ENCODE data around the gene GDF15. TPM values are rescaled to one million over a fixed set of nuclear protein-coding genes. Genes with fewer than 3 reads are reported as not detected.

GDF15 gene
- total RNA-seq, 1 experiment from 2014 or later = 27.3 TPM

DNA sequence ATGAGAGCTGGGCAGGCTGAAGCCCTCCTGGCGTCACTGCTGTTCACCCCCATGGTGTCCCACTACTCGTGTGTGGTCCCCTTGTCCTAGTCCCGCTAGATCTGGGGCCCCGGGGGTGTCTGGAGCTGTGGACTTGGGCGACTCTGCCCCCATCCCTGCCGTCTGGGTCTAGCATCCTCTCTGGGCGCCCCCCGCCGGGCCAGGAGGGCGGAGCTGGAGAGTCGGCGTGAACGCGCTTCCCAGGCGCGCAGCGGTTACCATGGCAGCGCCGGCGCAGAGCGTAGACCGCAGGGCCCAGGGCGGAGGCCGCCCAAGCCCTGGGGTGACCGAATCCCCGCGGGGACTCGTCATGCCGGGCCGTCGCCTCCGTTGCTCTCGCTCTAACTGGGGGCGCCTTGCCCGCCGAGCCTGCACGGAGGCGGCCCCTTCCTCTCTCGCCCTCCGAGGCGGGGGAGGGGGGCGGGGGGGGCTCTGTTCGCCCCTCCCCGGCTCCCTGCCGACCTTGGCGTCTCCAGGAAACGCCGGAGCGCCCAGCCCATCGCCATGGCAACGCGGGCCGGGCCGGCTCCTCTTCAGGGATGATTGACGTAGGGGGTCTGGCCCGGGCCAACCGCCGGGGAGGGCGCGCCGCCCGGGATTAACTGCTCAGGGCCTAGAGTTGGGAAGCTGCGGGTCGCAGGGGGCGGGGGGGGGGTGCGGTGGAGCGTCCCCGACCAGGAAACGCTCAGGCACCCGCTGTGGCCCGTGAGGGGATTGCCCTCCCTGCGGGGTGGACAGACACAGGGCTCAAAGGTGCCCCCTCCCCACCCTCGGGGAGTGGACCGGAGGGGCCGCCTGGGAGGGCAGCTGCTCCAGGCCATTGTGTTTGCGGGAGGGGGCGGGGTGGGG, 43.1 kb downstream of the GDF15 start (continued):
- TF ChIP-seq, protein P1, sequence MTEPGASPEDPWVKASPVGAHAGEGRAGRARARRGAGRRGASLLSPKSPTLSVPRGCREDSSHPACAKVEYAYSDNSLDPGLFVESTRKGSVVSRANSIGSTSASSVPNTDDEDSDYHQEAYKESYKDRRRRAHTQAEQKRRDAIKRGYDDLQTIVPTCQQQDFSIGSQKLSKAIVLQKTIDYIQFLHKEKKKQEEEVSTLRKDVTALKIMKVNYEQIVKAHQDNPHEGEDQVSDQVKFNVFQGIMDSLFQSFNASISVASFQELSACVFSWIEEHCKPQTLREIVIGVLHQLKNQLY (CRISPR knock-in tag; IDR thresholded peaks at IDR 0.05) = no peak
- 0 out of 2 replicates have a peak, but pooled peaks have one; percentile 59 for TF ChIP-seq CBFB (CRISPR knock-in tag; IDR thresholded peaks at IDR 0.05; ENCODE audit: low read depth)
- TF ChIP-seq MYBL2 (CRISPR knock-in tag; IDR thresholded peaks at IDR 0.05) = 0 out of 2 replicates have a peak, but pooled peaks have one; percentile 8
- TF ChIP-seq, protein P2, sequence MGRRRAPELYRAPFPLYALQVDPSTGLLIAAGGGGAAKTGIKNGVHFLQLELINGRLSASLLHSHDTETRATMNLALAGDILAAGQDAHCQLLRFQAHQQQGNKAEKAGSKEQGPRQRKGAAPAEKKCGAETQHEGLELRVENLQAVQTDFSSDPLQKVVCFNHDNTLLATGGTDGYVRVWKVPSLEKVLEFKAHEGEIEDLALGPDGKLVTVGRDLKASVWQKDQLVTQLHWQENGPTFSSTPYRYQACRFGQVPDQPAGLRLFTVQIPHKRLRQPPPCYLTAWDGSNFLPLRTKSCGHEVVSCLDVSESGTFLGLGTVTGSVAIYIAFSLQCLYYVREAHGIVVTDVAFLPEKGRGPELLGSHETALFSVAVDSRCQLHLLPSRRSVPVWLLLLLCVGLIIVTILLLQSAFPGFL (CRISPR knock-in tag; IDR thresholded peaks at IDR 0.05; ENCODE audit: borderline replicate concordance) = no peak
- TF ChIP-seq ZNF423 (CRISPR knock-in tag; IDR thresholded peaks at IDR 0.05) = peak; percentile 47; the same call in 1 of the 2 replicates
- TF ChIP-seq, protein P3, sequence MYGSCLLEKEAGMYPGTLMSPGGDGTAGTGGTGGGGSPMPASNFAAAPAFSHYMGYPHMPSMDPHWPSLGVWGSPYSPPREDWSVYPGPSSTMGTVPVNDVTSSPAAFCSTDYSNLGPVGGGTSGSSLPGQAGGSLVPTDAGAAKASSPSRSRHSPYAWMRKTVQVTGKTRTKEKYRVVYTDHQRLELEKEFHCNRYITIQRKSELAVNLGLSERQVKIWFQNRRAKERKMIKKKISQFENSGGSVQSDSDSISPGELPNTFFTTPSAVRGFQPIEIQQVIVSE (CRISPR knock-in tag; IDR thresholded peaks at IDR 0.05; ENCODE audit: borderline replicate concordance) = no peak
- TF ChIP-seq, protein P4, sequence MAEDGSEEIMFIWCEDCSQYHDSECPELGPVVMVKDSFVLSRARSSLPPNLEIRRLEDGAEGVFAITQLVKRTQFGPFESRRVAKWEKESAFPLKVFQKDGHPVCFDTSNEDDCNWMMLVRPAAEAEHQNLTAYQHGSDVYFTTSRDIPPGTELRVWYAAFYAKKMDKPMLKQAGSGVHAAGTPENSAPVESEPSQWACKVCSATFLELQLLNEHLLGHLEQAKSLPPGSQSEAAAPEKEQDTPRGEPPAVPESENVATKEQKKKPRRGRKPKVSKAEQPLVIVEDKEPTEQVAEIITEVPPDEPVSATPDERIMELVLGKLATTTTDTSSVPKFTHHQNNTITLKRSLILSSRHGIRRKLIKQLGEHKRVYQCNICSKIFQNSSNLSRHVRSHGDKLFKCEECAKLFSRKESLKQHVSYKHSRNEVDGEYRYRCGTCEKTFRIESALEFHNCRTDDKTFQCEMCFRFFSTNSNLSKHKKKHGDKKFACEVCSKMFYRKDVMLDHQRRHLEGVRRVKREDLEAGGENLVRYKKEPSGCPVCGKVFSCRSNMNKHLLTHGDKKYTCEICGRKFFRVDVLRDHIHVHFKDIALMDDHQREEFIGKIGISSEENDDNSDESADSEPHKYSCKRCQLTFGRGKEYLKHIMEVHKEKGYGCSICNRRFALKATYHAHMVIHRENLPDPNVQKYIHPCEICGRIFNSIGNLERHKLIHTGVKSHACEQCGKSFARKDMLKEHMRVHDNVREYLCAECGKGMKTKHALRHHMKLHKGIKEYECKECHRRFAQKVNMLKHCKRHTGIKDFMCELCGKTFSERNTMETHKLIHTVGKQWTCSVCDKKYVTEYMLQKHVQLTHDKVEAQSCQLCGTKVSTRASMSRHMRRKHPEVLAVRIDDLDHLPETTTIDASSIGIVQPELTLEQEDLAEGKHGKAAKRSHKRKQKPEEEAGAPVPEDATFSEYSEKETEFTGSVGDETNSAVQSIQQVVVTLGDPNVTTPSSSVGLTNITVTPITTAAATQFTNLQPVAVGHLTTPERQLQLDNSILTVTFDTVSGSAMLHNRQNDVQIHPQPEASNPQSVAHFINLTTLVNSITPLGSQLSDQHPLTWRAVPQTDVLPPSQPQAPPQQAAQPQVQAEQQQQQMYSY (CRISPR knock-in tag; IDR thresholded peaks at IDR 0.05) = no peak
- no peak for TF ChIP-seq ZNF671 (CRISPR knock-in tag; IDR thresholded peaks at IDR 0.05)
- TF ChIP-seq, protein P5, sequence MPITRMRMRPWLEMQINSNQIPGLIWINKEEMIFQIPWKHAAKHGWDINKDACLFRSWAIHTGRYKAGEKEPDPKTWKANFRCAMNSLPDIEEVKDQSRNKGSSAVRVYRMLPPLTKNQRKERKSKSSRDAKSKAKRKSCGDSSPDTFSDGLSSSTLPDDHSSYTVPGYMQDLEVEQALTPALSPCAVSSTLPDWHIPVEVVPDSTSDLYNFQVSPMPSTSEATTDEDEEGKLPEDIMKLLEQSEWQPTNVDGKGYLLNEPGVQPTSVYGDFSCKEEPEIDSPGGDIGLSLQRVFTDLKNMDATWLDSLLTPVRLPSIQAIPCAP (CRISPR knock-in tag; IDR thresholded peaks at IDR 0.05) = no peak

DNA sequence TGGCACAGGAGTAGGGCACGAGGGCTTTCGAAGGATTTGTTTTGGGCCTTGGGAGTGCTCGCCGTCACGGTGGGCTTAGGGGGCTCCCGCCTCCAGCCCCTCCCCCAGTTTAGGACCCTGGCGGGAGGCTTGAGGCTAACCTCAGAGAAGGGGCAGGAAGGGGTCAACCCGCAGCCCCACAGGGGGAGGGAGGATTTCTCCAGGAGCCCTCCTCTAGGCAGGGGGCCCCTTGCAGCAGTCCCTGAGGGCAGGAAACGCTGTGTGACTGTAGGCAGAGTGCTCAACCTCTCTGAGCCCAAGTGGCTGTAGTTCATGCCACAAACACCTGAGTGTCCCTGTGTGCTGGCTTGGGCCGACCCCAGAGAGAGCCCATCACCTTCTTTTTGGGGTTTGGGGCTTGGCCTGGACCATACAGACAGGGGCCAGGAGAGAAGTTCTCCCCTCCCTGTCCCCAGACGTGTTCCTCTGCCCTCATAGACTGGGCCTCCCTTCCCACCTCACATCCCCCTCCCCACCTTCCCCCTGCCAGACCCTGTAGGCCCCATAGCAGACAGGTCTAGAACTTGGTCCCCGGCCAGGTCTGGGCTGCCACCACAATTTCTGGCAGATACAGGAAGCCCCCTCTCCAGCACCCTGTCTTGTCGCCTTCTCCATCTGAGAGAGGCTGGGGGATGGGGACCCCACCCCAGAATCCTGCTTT, 43.9 kb downstream of the GDF15 start:
- Mint-ChIP-seq H3K9me3 (no peaks in the 10 kb centered on the region), H3K27me3 (ENCODE audit: low read depth) (no peaks in the 10 kb centered on the region), H3K4me3 (peak overlapping the region; percentile 60), H3K27ac (no peak overlapping the region), H3K36me3 (no peaks in the 10 kb centered on the region), H3K4me1 (peaks cover 25% of the 10 kb centered on the region)
- DNase-seq (ENCODE audit: low spot score) (no peak), ATAC-seq (no peak)
- POLR2A ChIA-PET = no interaction called here
- CTCF ChIA-PET = interaction anchor here (0.6 to 2.2 kb wide), 3 partner anchors 10 to 151 kb away, joined by 4 to 31 read pairs (median 6); partner anchors contain the start of gene SSBP4
- TF ChIP-seq EMX1 (CRISPR knock-in tag; IDR thresholded peaks at IDR 0.05) = 0 out of 2 replicates have a peak, but pooled peaks have one; percentile 49
- TF ChIP-seq, protein P6, sequence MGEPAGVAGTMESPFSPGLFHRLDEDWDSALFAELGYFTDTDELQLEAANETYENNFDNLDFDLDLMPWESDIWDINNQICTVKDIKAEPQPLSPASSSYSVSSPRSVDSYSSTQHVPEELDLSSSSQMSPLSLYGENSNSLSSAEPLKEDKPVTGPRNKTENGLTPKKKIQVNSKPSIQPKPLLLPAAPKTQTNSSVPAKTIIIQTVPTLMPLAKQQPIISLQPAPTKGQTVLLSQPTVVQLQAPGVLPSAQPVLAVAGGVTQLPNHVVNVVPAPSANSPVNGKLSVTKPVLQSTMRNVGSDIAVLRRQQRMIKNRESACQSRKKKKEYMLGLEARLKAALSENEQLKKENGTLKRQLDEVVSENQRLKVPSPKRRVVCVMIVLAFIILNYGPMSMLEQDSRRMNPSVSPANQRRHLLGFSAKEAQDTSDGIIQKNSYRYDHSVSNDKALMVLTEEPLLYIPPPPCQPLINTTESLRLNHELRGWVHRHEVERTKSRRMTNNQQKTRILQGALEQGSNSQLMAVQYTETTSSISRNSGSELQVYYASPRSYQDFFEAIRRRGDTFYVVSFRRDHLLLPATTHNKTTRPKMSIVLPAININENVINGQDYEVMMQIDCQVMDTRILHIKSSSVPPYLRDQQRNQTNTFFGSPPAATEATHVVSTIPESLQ (CRISPR knock-in tag; IDR thresholded peaks at IDR 0.05) = no peak
- TF ChIP-seq, protein P1 (CRISPR knock-in tag; IDR thresholded peaks at IDR 0.05) = no peak
- TF ChIP-seq, protein P7, sequence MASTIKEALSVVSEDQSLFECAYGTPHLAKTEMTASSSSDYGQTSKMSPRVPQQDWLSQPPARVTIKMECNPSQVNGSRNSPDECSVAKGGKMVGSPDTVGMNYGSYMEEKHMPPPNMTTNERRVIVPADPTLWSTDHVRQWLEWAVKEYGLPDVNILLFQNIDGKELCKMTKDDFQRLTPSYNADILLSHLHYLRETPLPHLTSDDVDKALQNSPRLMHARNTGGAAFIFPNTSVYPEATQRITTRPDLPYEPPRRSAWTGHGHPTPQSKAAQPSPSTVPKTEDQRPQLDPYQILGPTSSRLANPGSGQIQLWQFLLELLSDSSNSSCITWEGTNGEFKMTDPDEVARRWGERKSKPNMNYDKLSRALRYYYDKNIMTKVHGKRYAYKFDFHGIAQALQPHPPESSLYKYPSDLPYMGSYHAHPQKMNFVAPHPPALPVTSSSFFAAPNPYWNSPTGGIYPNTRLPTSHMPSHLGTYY (CRISPR knock-in tag; IDR thresholded peaks at IDR 0.05) = 0 out of 2 replicates have a peak, but pooled peaks have one; percentile 5
- TF ChIP-seq, protein P8, sequence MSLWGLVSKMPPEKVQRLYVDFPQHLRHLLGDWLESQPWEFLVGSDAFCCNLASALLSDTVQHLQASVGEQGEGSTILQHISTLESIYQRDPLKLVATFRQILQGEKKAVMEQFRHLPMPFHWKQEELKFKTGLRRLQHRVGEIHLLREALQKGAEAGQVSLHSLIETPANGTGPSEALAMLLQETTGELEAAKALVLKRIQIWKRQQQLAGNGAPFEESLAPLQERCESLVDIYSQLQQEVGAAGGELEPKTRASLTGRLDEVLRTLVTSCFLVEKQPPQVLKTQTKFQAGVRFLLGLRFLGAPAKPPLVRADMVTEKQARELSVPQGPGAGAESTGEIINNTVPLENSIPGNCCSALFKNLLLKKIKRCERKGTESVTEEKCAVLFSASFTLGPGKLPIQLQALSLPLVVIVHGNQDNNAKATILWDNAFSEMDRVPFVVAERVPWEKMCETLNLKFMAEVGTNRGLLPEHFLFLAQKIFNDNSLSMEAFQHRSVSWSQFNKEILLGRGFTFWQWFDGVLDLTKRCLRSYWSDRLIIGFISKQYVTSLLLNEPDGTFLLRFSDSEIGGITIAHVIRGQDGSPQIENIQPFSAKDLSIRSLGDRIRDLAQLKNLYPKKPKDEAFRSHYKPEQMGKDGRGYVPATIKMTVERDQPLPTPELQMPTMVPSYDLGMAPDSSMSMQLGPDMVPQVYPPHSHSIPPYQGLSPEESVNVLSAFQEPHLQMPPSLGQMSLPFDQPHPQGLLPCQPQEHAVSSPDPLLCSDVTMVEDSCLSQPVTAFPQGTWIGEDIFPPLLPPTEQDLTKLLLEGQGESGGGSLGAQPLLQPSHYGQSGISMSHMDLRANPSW (CRISPR knock-in tag; conservative IDR thresholded peaks at IDR 0.05; ENCODE audit: low read depth) = no peak

Measured in WTC11 (cell line).